Glutamatergic neuron (in vitro differentiated cells): ENCODE data around the gene PAX3. TPM values are rescaled to one million over a fixed set of nuclear protein-coding genes. Genes with fewer than 3 reads are reported as not detected.
"Not testable (repeated sequence)": the region's sequence is repeated elsewhere in the genome, so short reads cannot be mapped to it uniquely, and the experiment has no call there.

ENCODE experiments used
- DNase-seq: peaks from one replicate; pipeline ENCODE4 v3.0.0; 2022
- H3K27ac Mint-ChIP-seq: one replicate; pipeline ENCODE4 v1.8.0; 2020; ENCODE audit warnings: mild to moderate bottlenecking, mixed read lengths, inconsistent platforms; ENCODE audit not compliant: unreplicated experiment
- H3K27me3 Mint-ChIP-seq: one replicate; pipeline ENCODE4 v1.8.0; 2020; ENCODE audit warnings: mild to moderate bottlenecking, moderate library complexity, mixed read lengths, inconsistent platforms; ENCODE audit not compliant: unreplicated experiment
- H3K36me3 Mint-ChIP-seq: one replicate; pipeline ENCODE4 v1.8.0; 2020; ENCODE audit warnings: mild to moderate bottlenecking, mixed read lengths, inconsistent platforms; ENCODE audit not compliant: unreplicated experiment
- H3K4me1 Mint-ChIP-seq: one replicate; pipeline ENCODE4 v1.8.0; 2020; ENCODE audit warnings: mild to moderate bottlenecking, low read depth, mixed read lengths, inconsistent platforms; ENCODE audit not compliant: unreplicated experiment
- H3K4me3 Mint-ChIP-seq: one replicate; pipeline ENCODE4 v1.8.0; 2020; ENCODE audit warnings: mild to moderate bottlenecking, mixed read lengths, inconsistent platforms; ENCODE audit not compliant: unreplicated experiment
- H3K9me3 Mint-ChIP-seq: one replicate; pipeline ENCODE4 v1.8.0; 2020; ENCODE audit warnings: mild to moderate bottlenecking, moderate library complexity, mixed read lengths, inconsistent platforms; ENCODE audit not compliant: unreplicated experiment
- total RNA-seq: library from RNA; stranded (reverse); fragmentation: NEBNext Ultra II Directional; extraction: Animal tissue kit (Norgen Biotek cat#: 25700); gene quantifications from one replicate; pipeline ENCODE4 v1.2.1, GENCODE V29; 2021; ENCODE audit not compliant: unreplicated experiment
- TF ChIP-seq, protein P1 (sequence below): fragments of 200-600 bp; sonication (generic); IDR thresholded peaks from one replicate; pipeline ENCODE4 v1.5.0; 2021; ENCODE audit not compliant: partially characterized antibody, unreplicated experiment

The PAX3 gene
- total RNA-seq, 1 donor from 2014 or later, result 31.2 TPM

DNA sequence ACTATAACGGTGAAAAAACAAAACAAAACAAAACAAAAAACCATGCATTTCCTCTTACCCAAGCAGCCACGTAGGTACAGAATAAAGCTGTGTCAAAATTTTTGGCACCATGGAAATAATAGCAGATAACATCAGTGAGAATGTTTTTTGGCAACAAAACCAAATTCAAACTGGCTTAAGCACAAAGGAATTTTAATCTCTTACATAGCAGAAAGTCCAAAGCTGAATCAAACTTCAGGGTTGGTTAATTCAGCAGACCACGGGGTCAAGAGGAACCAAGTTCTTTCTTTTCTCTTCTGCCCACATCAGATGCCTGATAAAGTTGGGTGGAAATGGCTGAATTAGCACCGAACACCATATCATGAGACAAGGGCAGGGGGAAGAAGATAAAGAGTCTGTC lies 129.5 kb downstream of the PAX3 start:
- DNase-seq, result no peak
- TF ChIP-seq, protein P1, sequence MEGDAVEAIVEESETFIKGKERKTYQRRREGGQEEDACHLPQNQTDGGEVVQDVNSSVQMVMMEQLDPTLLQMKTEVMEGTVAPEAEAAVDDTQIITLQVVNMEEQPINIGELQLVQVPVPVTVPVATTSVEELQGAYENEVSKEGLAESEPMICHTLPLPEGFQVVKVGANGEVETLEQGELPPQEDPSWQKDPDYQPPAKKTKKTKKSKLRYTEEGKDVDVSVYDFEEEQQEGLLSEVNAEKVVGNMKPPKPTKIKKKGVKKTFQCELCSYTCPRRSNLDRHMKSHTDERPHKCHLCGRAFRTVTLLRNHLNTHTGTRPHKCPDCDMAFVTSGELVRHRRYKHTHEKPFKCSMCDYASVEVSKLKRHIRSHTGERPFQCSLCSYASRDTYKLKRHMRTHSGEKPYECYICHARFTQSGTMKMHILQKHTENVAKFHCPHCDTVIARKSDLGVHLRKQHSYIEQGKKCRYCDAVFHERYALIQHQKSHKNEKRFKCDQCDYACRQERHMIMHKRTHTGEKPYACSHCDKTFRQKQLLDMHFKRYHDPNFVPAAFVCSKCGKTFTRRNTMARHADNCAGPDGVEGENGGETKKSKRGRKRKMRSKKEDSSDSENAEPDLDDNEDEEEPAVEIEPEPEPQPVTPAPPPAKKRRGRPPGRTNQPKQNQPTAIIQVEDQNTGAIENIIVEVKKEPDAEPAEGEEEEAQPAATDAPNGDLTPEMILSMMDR, result no peak
- Mint-ChIP-seq H3K36me3 (peaks cover 5% of the 10 kb centered on the region), H3K4me1 (no peaks in the 10 kb centered on the region), H3K27me3 (no peaks in the 10 kb centered on the region), H3K27ac (no peak overlapping the region), H3K4me3 (no peak overlapping the region), H3K9me3 (peaks cover 6% of the 10 kb centered on the region)

DNA sequence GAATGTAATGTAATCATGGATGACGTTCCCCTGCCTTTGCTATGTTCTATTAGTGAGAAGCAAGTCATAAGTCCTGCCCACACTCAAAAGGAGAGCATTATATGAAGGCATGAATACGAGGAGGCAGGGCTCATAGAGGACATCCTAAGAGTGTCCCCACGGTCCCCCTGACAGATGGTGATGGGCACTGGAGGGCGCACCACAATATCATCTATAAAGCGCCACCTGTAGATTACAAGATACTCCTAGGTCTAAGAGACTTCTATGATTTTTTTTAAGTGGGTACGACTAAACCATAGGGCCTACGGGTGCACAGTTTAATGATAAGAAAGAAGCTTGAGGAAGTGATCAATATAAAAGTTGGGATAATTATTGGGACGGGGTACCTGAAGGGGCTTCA lies 131.0 kb downstream of the PAX3 start:
- TF ChIP-seq, protein P1, result no peak
- peaks cover 5% of the 10 kb centered on the region for H3K36me3 Mint-ChIP-seq
- H3K4me3 Mint-ChIP-seq, result no peak overlapping the region
- H3K4me1 Mint-ChIP-seq, result no peaks in the 10 kb centered on the region
- no peak for DNase-seq
- no peaks in the 10 kb centered on the region for H3K27me3 Mint-ChIP-seq
- H3K27ac Mint-ChIP-seq, result no peak overlapping the region
- peaks cover 6% of the 10 kb centered on the region for H3K9me3 Mint-ChIP-seq

DNA sequence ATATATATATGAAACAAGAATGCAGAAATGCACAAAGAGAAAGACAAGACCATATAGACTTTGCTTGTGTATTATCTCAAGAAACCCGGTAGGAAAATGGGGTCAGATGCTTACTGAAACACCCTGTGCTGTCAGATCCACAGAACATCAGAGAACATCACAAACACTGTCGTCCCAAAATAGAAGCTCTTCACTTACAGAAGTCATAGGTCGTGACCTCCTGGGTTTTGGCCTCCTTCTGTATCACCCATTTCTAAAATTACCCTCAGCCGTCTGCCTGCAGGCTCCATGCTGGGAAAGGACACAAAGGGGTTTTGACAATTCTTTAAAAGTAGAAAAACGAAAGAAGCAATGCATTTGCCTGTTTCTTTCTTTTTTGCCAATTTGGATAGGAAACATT lies 137.9 kb downstream of the PAX3 start:
- no peak overlapping the region for H3K4me3 Mint-ChIP-seq
- TF ChIP-seq, protein P1, result no peak
- no peaks in the 10 kb centered on the region for H3K27me3 Mint-ChIP-seq
- H3K27ac Mint-ChIP-seq, result no peak overlapping the region
- peaks cover 3% of the 10 kb centered on the region for H3K4me1 Mint-ChIP-seq
- H3K36me3 Mint-ChIP-seq, result no peaks in the 10 kb centered on the region
- no peaks in the 10 kb centered on the region for H3K9me3 Mint-ChIP-seq
- DNase-seq, result no peak

DNA sequence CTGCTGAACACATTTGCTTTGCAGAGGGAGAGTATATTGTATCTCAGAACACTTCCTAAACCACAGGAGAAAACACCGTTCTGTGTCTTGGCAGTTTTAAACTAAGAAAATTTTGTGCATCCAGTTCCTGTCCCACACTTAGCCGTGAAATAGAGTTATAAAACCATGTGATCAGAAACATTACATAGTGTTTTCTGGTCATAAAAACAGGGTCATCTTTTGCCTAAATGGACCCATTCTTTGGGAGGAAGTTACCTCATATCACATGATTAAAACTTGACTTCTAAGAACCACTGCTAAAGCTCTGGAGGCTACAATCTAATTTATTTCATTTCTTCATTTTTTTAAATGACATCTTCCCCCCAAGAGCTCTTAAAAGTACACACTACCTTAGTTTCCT lies 138.7 kb downstream of the PAX3 start:
- TF ChIP-seq, protein P1, result no peak
- H3K36me3 Mint-ChIP-seq, result no peaks in the 10 kb centered on the region
- peaks cover 3% of the 10 kb centered on the region for H3K4me1 Mint-ChIP-seq
- no peaks in the 10 kb centered on the region for H3K27me3 Mint-ChIP-seq
- peaks cover 1% of the 10 kb centered on the region for H3K9me3 Mint-ChIP-seq
- H3K27ac Mint-ChIP-seq, result no peak overlapping the region
- no peak for DNase-seq
- no peak overlapping the region for H3K4me3 Mint-ChIP-seq

DNA sequence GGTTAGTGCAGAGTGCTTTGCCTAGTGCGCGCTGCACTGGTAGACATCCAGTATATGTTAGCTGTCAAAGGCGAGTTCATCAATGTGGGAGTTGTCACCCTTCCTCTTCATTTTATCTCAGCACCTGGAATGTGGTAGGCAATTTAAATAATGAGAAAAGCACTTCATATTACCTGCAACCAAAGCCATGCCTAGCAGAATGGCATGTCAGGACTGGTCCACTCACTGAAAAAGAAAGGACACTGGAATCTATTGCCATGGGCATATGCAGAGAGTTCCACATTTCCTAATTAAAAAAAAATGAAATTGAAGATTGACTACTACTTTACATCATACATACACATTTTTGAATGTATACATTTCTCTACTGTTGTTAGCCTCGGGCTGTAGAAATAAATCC lies 139.6 kb downstream of the PAX3 start:
- H3K27ac Mint-ChIP-seq, result no peak overlapping the region
- no peaks in the 10 kb centered on the region for H3K27me3 Mint-ChIP-seq
- peaks cover 3% of the 10 kb centered on the region for H3K4me1 Mint-ChIP-seq
- H3K4me3 Mint-ChIP-seq, result no peak overlapping the region
- H3K9me3 Mint-ChIP-seq, result peaks cover 1% of the 10 kb centered on the region
- H3K36me3 Mint-ChIP-seq, result no peaks in the 10 kb centered on the region
- TF ChIP-seq, protein P1, result no peak
- no peak for DNase-seq

DNA sequence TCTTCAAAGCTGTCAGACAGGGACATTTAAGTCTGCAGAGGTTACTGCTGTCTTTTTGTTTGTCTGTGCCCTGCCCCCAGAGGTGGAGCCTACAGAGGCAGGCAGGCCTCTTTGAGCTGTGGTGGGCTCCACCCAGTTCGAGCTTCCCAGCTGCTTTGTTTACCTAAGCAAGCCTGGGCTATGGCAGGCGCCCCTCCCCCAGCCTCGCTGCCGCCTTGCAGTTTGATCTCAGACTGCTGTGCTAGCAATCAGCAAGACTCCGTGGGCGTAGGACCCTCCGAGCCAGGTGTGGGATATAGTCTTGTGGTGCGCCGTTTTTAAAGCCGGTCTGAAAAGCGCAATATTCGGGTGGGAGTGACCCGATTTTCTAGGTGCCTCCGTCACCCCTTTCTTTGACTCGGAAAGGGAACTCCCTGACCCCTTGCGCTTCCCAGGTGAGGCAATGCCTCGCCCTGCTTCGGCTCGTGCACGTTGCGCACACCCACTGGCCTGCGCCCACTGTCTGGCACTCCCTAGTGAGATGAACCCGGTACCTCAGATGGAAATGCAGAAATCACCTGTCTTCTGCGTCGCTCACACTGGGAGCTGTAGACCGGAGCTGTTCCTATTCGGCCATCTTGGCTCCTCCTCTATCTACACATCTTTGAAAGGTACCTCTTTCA lies 143.7 kb downstream of the PAX3 start:
- H3K4me3 Mint-ChIP-seq, result peak overlapping the region; percentile 79
- peak overlapping the region; percentile 48 for H3K27ac Mint-ChIP-seq
- not testable (repeated sequence) for H3K36me3 Mint-ChIP-seq, H3K27me3 Mint-ChIP-seq, H3K9me3 Mint-ChIP-seq, H3K4me1 Mint-ChIP-seq
- peak; percentile 29 for DNase-seq
